Left forelimb (tissue), 1 donor: ENCODE results near the gene NREP.
"Not testable (repeated sequence)": the region's sequence is repeated elsewhere in the genome, so short reads cannot be mapped to it uniquely, and the experiment has no call there.

Source experiments
- DNase-seq: peaks from one replicate; pipeline ENCODE4 v3.0.0-alpha.2; 2018; ENCODE audit warnings: low spot score

The NREP gene

GRCh38 chr5:111739416-111739815, 17.6 kb downstream of the NREP start:
- DNase-seq, result no peak

GRCh38 chr5:111738118-111738517, 18.9 kb downstream of the NREP start:
- DNase-seq, result no peak

DNA sequence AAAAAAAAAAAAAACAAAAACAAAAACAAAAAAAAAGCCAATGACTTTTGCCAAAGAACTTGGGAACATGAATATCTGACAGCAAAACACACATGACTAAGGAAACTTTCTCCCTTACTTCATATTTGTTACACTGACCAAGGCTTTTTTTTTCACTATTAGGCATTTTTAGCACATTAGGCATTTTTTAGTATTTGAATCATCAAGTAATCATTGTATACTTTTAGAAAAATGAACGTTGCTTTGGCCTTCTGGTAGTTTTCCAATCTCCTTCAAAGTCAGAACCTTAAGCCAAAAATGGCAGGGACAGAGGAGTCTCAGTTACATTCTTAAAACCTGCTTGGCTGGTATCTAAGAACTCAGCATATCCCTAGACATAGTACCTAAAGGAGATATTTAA, 19.3 kb downstream of the NREP start:
- DNase-seq, result no peak

GRCh38 chr5:111735583-111736270, 21.3 kb downstream of the NREP start:
- no peak for DNase-seq

DNA sequence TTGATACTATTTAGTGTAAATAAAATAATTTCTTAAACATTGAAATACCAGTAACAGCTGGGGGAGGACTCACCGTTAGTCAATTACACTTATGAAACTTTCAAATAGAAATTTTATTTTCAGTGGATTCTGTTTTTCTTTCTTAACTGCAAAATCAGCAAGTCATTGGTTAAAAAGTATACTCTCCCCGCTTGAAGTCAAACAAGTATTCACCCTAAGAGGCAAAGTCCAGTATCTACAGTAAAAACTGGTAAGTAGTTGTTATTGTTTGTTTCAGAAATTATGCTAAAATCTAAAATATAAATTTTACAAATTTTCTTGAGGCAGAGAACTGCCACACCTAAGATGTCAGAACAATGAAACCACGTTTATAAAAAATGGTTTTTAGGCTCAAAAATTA, 22.4 kb downstream of the NREP start:
- DNase-seq, result no peak

GRCh38 chr5:111734013-111734412, 23.0 kb downstream of the NREP start:
- no peak for DNase-seq

DNA sequence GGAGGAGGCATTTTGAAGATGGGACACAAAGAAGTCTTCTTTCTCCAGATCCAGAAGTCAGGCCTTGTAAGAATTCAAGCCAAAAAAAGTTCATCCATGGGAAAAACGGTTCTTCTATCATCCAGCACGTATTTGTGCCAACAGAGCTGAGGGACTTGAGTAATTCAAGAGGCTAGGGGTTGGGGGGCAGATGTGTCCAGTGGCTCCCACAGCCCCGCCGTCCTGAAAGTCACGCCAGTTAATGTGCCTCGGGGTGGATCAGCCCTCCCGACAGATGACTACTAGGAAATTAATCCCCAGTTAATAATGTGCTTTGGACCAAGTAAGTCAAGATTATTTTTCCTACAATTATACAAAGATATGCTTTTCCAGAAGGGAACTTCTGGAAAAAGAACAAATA, 23.4 kb downstream of the NREP start:
- no peak for DNase-seq

- no peak for DNase-seq
These were observed 25.4 kb downstream of the NREP start for GRCh38 chr5:111731638-111732037.

DNA sequence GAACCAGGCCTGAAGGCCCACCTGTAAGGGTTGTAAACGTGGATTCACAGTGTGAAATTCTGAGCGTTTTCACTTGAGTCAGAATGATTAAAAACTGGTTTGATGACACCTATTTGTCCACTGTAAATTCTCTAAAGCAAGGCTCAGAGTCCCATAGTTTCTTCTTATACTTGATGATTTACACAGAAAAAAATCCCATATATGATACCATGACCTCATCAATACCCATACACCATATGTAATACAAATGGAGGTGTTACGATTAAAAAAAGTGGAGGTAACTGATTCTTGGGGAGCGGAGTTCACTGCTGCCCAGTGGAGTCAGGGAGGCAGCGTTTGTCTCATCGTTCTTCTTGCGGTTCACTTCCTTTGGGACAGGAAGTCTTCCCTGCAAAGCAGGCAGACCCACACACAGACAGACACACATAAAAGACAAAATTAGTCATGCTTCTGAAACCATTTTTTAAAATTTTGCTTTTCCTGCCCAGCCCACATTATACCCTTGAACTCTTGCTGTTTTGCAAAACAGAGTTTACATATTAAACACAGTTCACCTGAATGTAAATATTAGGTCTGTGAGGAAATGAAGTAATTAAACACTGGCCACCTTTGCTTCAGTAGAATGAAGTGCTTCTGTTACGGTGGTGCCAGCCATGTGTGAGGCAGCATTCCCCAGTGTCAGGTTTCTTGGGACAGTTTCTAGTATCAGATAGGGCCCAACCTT, 26.2 kb downstream of the NREP start:
- no peak for DNase-seq

DNA sequence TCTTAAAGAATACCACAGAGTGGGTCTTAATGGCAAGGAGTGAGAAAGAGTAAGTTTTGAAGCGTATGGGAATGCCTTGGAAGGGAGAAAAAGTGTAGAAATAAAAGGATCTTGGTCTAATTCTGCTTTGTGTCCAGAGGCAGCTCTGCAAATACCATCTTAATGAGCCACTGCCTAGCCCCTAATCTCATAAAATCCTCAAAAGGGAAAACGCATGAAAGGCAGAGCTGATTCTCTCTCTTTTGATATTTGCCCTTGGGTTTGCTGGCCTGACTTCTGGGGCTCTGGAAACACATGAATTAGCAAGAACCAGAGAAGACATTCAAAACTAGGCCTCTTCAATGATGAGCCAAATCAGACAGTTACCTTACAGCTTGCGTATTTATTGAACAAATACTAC, 28.1 kb downstream of the NREP start:
- DNase-seq, result no peak

- DNase-seq, result no peak
These were observed 30.0 kb downstream of the NREP start for GRCh38 chr5:111726986-111727385.

DNA sequence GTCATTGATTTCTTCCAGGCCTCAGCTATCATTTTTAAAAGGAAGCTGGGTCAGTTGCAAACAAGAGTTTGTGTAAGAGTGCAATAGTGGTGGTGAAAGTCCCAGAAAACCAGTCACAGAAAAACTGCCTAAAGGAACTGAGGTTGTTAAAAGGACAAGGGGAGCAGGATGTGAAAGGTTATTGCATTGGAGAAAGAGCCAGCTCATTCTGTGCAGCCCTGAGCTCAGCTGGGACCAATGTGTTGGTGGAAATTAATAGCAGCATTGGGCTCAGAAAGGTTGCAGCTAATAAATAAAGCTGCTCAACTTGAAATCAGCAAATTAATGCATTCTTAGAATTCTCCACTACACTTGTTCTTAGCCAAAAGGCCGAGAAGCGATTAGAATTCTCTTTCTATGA, 34.9 kb downstream of the NREP start:
- DNase-seq, result no peak

DNA sequence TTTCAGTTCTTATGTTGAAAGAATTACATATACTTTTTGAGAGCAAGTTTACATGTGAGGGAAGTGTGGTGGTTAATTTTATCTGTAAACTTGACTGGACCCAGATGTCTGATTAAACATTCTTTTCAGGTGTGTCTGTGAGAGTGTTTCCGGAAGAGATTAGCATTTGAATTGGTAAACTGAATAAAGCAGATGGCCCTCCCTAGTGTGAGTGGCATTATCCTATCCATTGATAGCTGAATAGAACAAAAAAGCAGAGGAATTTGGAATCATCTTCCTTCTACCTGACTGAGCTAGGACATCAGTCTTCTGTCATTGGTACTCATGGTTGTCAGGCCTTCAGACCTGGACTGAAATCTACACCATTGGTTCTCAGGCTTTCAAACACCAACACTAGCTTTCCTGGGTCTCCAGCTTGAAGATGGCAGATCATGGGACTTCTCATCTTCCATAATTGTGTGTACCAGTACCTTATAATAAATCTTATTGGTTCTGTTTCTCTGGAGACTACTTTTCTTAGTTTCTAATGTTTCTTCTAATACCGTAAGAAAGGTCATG, 36.6 kb downstream of the NREP start:
- no peak for DNase-seq

DNA sequence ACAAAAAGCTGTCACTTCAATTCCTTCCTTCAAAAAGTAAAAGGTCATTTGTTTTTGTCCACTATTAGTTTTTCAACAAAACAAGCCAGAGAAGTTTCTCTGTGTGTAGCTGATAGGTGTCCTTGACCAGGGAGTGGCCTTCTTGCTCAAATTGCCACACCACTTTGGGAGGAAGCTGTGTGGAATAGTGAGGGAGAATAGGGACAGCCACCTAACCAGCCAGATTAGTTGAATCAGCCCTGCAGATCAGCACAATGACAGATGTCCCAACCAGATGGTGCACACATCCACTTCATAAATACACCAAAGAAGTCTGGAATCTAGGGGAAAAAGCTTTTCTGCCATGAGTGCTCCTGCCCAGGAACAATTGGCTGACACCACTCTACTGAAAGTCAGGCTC, 37.2 kb downstream of the NREP start:
- no peak for DNase-seq

- DNase-seq, result not testable (repeated sequence)
These were observed 40.2 kb downstream of the NREP start for GRCh38 chr5:111716789-111717188.

GRCh38 chr5:111707630-111708164, 49.3 kb downstream of the NREP start:
- DNase-seq, result no peak

- no peak for DNase-seq
These were observed 50.6 kb downstream of the NREP start for GRCh38 chr5:111706345-111706744.

DNA sequence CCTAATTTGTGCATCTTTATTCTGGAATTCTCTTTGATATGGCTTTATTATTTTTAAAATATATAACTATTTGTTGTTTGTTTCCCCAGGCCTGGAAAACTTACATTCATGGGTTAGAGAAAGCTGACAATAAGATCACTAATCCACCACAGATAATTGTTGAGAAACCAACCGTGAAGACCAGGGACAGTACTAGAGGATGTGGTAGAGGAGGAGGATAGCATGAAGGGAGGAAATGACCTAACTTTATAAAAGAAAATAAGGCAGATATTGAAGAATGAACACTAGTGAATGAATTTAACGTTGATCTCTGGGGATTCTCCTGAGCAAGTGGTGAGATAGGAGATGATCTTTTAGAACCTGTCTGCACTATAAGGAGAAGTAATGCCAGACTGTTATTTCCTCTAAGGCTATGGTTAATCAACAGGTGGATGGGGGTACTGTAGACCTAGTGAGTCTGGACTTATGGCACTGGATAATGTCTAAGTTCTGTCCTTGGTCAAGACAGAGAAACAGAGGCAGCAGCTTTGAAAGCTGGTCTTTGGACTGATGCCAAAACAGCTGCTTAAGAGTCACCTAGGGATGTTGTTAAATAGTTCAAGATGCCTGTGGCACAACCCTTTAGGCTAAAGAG, 52.4 kb downstream of the NREP start:
- DNase-seq, result no peak

DNA sequence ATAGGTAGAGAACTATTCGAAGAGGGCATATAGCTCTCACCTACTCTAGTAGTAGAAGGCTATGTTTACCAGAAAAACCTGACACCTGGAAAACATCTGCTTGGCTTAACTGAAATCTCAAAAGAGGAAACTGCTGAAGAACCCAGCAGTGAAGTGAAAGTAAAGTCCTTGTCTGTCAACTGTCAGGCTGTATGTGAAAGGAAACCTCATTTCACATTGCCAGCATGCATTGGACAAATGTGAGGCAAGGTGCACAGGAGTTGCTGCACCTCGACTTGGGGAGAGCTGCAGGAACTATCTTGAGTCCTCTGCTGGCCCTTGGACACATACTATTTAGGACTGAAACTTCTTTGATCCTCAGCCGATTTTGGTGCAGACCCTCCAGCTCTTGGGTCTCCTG, 53.3 kb downstream of the NREP start:
- no peak for DNase-seq

GRCh38 chr5:111699976-111700375, 57.0 kb downstream of the NREP start:
- DNase-seq, result no peak

DNA sequence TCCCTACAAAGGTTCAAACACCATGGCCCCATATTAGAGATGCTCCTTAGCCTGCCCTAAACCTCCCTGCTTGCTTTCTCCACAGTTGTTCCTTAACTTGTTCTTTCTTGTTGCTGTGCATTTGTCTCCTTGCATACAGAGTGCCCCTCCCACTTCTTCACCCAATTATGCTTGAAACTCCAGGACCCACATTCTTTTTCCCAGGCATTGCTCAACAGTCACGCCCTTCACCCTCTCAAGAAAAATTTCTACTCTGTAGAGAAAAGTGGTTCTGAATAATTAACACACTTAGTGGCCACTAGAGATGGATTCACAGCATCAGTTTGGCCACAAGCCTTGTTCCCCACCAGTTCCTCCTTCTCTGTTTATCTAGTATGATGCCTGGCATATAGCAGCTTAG, 57.7 kb downstream of the NREP start:
- DNase-seq, result no peak

- DNase-seq, result no peak
These were observed 58.9 kb downstream of the NREP start for GRCh38 chr5:111697881-111698757.
